GM18499 (cell line): ENCODE data around the gene TOMM70.
A peak's percentile ranks its signal among the peaks of the same experiment; 100 is the strongest.
"Not testable (repeated sequence)": the region's sequence is repeated elsewhere in the genome, so short reads cannot be mapped to it uniquely, and the experiment has no call there.

Experiments used
- ATAC-seq: cut with Tn5 transposase; IDR thresholded peaks from one replicate; pipeline ENCODE4 v1.9.1; 2021; ENCODE audit warnings: moderate number of reproducible peaks; ENCODE audit not compliant: insufficient read depth, unreplicated experiment

Gene TOMM70

DNA sequence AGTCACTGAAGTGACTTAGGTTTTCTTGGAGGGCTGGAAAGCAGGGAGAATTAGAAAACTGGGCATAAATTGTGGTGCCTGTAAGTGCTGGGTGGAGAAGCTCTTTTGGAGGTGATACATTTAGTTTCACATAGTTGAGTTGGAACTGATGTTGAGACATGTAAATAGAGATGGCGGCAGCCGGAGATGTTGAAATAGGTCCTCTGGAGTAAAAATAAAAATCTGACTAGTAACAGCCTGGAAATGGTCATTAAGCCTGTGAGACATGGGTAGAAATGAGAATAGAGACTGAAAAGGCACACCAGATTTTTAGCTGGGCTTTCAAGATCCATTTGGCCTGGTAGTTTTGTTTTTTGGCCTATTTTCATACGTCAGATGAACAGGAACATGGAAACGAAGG, 69.2 kb downstream of the TOMM70 start:
- no peak for ATAC-seq

DNA sequence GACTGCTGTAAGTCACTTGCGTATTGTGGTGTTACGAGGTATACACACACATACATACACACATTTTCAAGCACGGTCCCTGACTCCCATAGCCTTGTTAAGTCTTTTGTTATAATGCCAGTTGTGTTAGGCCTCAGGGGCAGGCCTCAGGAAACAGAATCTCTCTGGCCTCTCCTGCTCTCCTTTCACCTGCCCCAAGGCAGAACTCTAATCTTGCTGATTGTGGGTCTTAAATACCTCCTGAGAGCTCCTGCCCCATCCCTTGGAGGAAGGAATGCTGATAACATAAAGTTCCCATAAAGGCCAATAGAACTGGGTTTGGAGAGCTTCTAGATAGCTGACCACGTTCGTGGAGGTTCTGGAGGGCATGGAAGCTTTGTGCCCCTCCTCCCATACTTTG, 70.2 kb downstream of the TOMM70 start:
- ATAC-seq = no peak

DNA sequence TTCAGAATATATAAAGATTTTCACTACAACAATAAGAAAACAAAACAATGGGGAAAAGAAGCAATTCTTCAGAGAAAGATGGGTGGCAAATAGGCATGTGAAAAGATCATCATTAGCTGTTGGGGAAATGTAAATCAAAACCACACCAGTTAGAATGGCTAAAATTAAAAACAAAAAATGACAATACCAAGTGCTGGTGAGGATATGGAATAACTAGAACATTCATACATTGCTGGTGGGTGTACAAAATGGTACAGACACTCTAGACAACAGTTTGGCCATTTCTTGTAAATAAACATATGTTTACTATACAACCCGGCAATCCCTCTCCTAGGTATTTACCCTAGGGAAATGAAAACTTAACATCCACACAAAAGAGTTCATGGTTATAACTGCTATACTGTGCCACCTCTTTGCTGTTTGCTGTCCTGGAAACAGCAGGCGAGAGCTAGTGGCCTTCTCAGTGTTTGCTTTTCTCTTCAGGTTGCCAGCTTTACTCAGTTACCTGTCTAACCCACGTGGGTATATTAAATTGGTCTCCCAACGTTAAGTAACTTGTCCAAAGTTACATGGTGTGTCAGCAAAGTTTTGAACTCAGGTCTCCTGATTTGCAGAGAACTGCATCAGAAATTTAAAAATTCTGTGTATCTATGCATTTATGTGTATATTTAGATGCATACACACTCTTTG, 70.9 kb downstream of the TOMM70 start:
- ATAC-seq = no peak

DNA sequence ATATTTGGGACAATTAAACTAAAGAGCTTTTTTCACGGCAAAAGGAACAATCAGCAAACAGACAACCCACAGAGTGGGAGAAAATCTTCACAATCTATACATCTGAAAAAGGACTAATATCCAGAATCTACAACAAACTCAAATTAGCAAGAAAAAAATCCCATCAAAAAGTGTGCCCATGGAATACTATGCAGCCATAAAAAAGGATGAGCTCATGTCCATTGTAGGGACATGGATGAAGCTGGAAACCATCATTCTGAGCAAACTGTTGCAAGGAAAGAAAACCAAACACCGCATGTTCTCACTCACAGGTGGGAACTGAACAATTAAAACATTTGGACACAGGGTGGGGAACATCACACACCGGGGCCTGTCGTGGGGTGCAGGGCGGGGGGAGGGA, 73.5 kb downstream of the TOMM70 start:
- ATAC-seq = not testable (repeated sequence)

DNA sequence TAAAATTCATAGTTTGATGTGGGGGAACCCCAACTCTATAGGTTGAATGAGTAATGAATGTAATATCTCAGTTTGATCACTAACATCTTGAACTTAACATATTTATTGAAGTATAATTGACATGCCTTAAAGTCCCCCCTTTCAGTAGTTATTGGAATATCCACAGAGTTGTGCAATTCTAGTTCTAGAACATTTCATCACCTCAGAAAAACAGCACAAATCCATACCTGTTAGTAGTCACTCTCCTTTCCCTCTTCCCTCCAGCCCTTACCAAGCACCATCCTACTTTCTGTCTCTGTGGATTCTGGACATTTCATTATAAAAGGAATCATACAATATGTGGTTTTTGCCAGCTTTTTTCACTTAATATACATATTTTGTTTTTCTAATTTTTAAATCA, 75.1 kb downstream of the TOMM70 start:
- no peak for ATAC-seq

DNA sequence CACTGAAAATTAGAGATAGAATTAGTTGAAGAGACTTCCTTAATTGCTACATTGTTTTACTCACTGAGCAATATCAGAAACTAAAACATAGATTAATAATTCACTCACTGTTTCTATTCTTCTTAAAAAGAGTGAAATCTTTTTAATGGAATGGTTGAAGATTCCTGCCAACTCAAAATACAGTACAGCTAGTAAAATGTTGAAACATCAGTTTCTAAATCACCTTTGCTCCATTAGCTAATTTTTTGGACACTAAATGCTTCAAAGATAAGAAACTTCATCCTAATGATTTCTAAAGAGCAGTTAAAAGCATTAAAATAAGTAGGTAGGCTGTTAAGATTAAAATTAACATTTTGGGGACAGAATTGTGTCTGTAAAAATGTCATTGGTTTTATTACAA, 76.8 kb downstream of the TOMM70 start:
- no peak for ATAC-seq

DNA sequence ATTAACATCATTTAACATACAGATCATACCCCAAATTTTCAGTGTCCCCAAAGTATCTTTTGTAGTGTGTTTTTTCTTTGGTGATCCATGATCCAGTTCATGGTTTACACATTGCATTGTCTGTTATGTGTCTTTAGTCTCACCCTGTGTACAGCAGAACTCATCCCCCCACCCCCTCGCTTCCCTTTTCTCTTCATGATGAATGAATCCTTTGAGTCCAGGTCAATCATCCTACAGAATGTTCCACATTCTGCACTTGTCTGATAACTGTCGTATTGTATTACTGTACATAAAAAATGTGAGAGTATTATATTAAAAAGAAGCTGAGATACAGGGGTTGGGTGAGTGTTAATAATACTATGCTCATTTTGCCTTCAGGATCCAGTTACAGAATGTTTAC, 80.9 kb downstream of the TOMM70 start:
- ATAC-seq = no peak

DNA sequence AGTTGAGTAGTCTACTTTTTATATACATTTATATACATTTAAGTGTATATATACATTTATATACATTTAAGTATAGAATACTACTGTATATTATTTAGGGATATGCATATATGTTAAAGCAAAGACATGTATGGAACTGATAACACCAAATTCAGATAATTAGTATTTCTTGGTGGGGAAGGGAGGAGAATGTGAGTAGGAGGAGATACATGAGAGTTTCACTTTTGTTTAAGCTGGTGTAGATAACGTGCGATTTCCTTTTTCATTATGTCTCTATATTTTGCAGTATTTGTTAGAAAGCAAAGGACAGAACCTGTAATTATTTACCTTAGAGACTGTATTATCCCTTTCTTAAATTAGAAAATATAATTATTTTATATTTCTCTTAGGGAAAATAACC, 83.0 kb downstream of the TOMM70 start:
- ATAC-seq = no peak

DNA sequence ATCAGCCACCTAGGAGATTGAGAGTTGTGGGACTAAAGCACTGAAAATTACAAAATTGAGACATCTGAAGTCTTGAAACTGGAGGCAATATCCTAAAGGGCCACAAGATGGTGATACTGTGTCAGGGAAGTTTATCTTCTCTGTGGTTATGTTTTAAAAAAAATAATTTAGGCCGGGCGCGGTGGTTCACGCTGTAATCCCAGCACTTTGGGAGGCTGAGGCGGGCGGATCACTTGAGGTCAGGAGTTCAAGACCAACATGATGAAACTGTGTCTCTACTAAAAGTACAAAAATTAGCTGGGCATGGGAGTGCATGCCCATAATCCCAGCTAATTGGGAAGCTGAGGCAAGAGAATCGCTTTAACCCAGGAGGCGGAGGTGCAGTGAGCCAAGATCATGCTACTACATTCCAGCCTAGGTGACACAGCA, 84.2 kb downstream of the TOMM70 start:
- peak; percentile 41 for ATAC-seq
